Superior temporal gyrus (tissue), 1 donor: ENCODE measurements around the gene MAP4K1.

Experiments
- DNase-seq: peaks from one replicate; pipeline ENCODE4 v3.0.0-alpha.2; 2016; ENCODE audit errors: extremely low spot score

Gene MAP4K1

DNA sequence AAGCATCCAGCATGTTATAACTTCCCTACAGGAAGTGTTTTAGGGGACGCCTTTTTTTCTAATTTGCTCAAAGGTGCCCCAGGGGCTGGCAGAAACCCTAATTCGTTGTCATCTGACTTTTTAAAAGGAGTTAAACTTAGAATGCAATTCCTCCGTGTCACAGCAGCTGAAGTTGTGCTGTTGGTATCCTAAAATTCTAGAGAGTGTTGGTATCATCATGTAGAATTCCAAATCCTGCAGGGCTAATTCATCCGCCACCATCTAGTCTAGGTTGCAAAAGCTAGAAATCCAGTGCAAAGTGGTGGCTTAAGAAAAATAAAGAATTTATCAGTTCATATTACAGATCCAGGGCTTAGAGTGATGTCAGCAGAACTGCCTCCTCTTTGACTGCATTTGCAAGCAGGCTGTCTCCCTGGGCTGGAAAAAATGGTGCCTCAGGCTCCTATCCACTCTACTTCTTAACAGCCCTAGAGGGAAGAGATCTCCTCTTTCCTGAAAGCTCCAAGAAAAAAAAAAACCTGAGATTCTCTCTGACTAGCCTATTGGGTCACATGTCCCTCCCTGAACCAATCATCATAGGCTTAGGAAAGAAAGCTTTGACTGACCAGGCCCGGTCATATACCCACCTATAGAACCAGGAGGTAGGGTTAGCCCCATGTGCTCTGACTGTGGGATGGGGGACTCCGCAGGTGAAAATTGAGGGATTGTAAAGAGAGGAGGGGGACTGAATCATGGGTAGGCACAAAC lies 73.0 kb downstream of the MAP4K1 start:
- peak; percentile 14 for DNase-seq

- peak; percentile 87 for DNase-seq
These were observed 73.8 kb downstream of the MAP4K1 start for GRCh38 chr19:38543807-38544568.

- no peak for DNase-seq
These were observed 74.4 kb downstream of the MAP4K1 start for GRCh38 chr19:38543286-38543806.

- DNase-seq = no peak
These were observed 75.7 kb downstream of the MAP4K1 start for GRCh38 chr19:38542040-38542439.

DNA sequence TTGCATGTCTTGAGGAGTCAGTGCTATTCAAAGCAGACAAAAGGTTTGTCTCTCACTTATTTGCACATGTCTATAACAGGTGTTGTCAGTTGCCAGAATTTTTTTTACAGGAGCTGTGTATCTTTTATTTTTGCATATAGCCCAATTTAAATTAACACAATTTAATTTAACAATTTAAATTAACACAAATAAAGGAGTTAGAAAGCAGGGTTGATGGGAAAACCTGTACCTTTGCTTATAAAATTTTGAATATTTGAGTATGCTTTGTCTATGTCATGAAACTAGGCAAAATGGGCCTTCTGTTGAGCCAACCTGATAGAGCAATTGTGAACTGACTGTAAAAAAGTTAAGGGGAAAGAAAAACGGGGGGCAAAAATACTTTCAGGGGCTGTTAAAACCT lies 78.0 kb downstream of the MAP4K1 start:
- no peak for DNase-seq

DNA sequence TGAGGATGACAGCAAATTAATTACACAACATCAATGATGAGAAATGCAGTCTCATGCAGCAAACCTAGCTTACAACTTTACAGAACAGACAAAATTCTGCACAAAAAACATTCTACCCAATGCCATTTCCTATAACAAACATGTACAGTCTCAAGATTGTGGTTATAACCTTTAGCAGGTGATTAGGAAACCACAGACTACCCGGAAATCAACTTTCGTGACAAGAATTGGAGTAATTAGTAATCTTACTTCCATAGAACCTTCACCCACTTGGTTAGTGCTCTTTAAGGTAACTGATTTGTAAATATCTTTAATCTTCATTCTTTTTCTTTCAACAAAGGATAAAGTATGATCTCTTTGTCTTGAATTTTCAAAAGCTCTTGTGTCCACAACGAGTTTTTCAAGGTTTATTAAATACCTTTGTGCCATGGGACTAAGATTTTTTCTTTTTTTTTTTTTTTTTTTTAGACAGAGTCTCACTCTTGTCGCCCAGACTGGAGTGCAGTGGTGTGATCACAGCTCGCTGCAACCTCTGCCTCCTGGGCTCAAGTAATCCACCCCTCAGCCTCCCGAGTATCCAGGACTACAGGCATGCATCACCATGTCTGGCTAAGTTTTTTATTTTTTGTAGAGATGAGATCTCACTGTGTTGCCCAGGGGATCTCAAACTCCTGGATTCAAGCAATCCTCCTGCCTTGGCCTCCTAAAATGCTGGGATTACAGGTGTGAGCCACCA lies 78.8 kb downstream of the MAP4K1 start:
- DNase-seq = peak; percentile 13

DNA sequence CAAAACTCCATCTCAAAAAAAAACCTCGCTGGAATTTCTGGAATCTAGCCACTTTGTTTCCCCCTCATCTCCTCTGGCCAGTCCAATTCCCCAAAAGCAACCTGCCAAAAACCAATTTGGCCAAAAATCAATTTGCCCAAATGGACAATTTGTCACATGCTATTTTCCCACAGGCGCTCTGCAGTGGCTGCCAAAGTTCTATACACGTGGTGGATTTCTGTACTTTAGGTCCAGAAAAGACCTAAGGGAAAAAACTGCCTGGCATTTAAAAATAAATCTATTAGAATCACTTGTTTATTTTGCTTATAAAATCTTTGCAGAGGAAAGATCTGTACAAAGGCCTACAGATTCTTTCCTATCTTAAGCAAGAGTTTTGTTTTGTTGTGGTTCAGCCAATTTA lies 79.4 kb downstream of the MAP4K1 start:
- peak; percentile 67 for DNase-seq
